Renal pelvis (tissue), 4 donors: ENCODE measurements around the gene SIN3A. TPM values are rescaled to one million over a fixed set of nuclear protein-coding genes. Genes with fewer than 3 reads are reported as not detected.
"Not testable (repeated sequence)": the region's sequence is repeated elsewhere in the genome, so short reads cannot be mapped to it uniquely, and the experiment has no call there.

Experiments used
- DNase-seq: peaks from one replicate; pipeline ENCODE4 v3.0.0-alpha.2; 2013
- polyA plus RNA-seq, 3 donors: library from polyadenylated mRNA; unstranded; fragments of 120-200 nt; gene quantifications; one replicate each; pipeline ENCODE4 v1.2.1, GENCODE V29; 2013; ENCODE audit not compliant: insufficient read length in 3 of 3

The SIN3A gene
- polyA plus RNA-seq, 3 donors: 56.2 to 59.8 (median 56.3) TPM

GRCh38 chr15:75452865-75453702 is 1.6 kb upstream of the SIN3A start:
- DNase-seq: peak; percentile 49

GRCh38 chr15:75452364-75452864 is 924 bp upstream of the SIN3A start:
- DNase-seq: peak; percentile 80

- DNase-seq: no peak
Observed at GRCh38 chr15:75451202-75451673, 252 bp downstream of the SIN3A start.

- DNase-seq: peak; percentile 97
Observed at GRCh38 chr15:75450307-75451201, 936 bp downstream of the SIN3A start.

- no peak for DNase-seq
Observed at GRCh38 chr15:75449585-75450306, 1.7 kb downstream of the SIN3A start.

GRCh38 chr15:75448171-75448570 is 3.3 kb downstream of the SIN3A start:
- DNase-seq: not testable (repeated sequence)

- no peak for DNase-seq
Observed at GRCh38 chr15:75446151-75446550, 5.3 kb downstream of the SIN3A start.

- DNase-seq: not testable (repeated sequence)
Observed at GRCh38 chr15:75445324-75445723, 6.2 kb downstream of the SIN3A start.

GRCh38 chr15:75443972-75444453 is 7.5 kb downstream of the SIN3A start:
- not testable (repeated sequence) for DNase-seq

- no peak for DNase-seq
Observed at GRCh38 chr15:75437721-75438120, 13.8 kb downstream of the SIN3A start.

GRCh38 chr15:75436881-75437280 is 14.6 kb downstream of the SIN3A start:
- no peak for DNase-seq

GRCh38 chr15:75431682-75432081 is 19.8 kb downstream of the SIN3A start:
- DNase-seq: no peak

- DNase-seq: no peak
Observed at GRCh38 chr15:75431270-75431669, 20.2 kb downstream of the SIN3A start.

- no peak for DNase-seq
Observed at GRCh38 chr15:75430259-75430658, 21.2 kb downstream of the SIN3A start.

- no peak for DNase-seq
Observed at GRCh38 chr15:75428152-75428551, 23.3 kb downstream of the SIN3A start.

- no peak for DNase-seq
Observed at GRCh38 chr15:75425966-75426500, 25.5 kb downstream of the SIN3A start.

GRCh38 chr15:75422554-75422953 is 28.9 kb downstream of the SIN3A start:
- no peak for DNase-seq

GRCh38 chr15:75420698-75421097 is 30.8 kb downstream of the SIN3A start:
- no peak for DNase-seq

GRCh38 chr15:75416584-75416983 is 34.9 kb downstream of the SIN3A start:
- DNase-seq: no peak

GRCh38 chr15:75410196-75410595 is 41.3 kb downstream of the SIN3A start:
- no peak for DNase-seq

- no peak for DNase-seq
Observed at GRCh38 chr15:75407083-75407482, 44.4 kb downstream of the SIN3A start.
